ENCODE measurements around the gene FOXP1.

GRCh38 chr3:71156062-71156665 lies 427.4 kb downstream of the FOXP1 start:
- TF ChIP-seq CTCF (IDR thresholded peaks at IDR 0.05) (no peak), POLR2A (IDR thresholded peaks at IDR 0.05) (no peak)

Measured in uterus (tissue), 2 donors.